IMR-90 (cell line): ENCODE measurements around the gene NOTO.

Experiments used
- CEBPB ChIP-seq: IDR thresholded peaks from 2 replicates; pipeline ENCODE4 v1.6.1; 2012; ENCODE audit warnings: low read depth, low read length, improper control_type of control experiment
- CHD1 ChIP-seq: IDR thresholded peaks from 2 replicates; pipeline ENCODE4 v1.6.1; 2012; ENCODE audit warnings: low read depth, low read length, improper control_type of control experiment
- MXI1 ChIP-seq: IDR thresholded peaks from 2 replicates; pipeline ENCODE4 v1.6.1; 2012; ENCODE audit warnings: low read depth, mild to moderate bottlenecking, low read length, moderate library complexity, borderline replicate concordance
- POLR2A ChIP-seq: IDR thresholded peaks from 2 replicates; pipeline ENCODE4 v1.6.1; 2012; ENCODE audit warnings: mild to moderate bottlenecking, low read depth, low read length
- RAD21 ChIP-seq: IDR thresholded peaks from 2 replicates; pipeline ENCODE4 v1.6.1; 2012; ENCODE audit warnings: low read length, improper control_type of control experiment
- RCOR1 ChIP-seq: IDR thresholded peaks from 2 replicates; pipeline ENCODE4 v1.6.1; 2012; ENCODE audit warnings: mild to moderate bottlenecking, low read length, improper control_type of control experiment; ENCODE audit not compliant: insufficient replicate concordance
- TF ChIP-seq, protein P1 (sequence below): conservative IDR thresholded peaks from 2 replicates; pipeline ENCODE4 v1.5.1; 2012; ENCODE audit warnings: mild to moderate bottlenecking, low read depth, low read length, improper control_type of control experiment
- TF ChIP-seq, protein P2 (sequence below): fragments of 150-350 bp; IDR thresholded peaks from 2 replicates; pipeline ENCODE4 v1.6.1; 2017; ENCODE audit warnings: mild to moderate bottlenecking, antibody characterized with exemption, low read length, low read depth

DNA sequence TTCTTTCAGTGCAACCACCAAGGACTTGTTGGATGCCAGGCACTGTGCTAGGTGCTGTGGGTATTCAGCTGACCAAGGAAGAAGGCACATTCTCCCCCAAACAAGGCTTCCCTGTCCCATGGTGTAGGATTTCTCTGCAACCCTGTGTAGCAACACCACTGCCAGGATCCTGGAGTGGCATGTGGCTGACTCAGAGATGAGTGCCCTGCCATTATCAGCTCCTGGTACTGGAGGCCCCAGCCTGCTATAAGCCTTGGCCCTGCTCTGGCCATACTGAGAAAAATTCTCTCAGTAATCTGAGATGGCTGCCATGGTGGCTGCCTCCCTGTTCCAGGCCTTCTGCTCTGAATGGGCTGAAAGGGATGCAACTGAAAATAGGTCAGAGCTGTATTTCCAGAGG is 15.9 kb downstream of the NOTO start:
- TF ChIP-seq RCOR1 = no peak
- TF ChIP-seq, protein P1, sequence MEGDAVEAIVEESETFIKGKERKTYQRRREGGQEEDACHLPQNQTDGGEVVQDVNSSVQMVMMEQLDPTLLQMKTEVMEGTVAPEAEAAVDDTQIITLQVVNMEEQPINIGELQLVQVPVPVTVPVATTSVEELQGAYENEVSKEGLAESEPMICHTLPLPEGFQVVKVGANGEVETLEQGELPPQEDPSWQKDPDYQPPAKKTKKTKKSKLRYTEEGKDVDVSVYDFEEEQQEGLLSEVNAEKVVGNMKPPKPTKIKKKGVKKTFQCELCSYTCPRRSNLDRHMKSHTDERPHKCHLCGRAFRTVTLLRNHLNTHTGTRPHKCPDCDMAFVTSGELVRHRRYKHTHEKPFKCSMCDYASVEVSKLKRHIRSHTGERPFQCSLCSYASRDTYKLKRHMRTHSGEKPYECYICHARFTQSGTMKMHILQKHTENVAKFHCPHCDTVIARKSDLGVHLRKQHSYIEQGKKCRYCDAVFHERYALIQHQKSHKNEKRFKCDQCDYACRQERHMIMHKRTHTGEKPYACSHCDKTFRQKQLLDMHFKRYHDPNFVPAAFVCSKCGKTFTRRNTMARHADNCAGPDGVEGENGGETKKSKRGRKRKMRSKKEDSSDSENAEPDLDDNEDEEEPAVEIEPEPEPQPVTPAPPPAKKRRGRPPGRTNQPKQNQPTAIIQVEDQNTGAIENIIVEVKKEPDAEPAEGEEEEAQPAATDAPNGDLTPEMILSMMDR = no peak
- no peak for TF ChIP-seq CHD1
- TF ChIP-seq POLR2A = no peak
- no peak for TF ChIP-seq RAD21
- TF ChIP-seq CEBPB = peak; percentile 74
- no peak for TF ChIP-seq MXI1
- TF ChIP-seq, protein P2, sequence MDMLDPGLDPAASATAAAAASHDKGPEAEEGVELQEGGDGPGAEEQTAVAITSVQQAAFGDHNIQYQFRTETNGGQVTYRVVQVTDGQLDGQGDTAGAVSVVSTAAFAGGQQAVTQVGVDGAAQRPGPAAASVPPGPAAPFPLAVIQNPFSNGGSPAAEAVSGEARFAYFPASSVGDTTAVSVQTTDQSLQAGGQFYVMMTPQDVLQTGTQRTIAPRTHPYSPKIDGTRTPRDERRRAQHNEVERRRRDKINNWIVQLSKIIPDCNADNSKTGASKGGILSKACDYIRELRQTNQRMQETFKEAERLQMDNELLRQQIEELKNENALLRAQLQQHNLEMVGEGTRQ = no peak
